HEK293T (cell line): ENCODE results near the gene KCNQ5.

Experiments used
- CTCF ChIA-PET: fragments of 350-600 bp; formaldehyde crosslinking; extraction: SDS; loops from one replicate; lab custom pipeline; 2021; ENCODE audit warnings: antibody characterized with exemption, inconsistent platforms; lab: Yijun Ruan, JAX
- POLR2A ChIA-PET: fragments of 350-600 bp; formaldehyde crosslinking; extraction: SDS; loops from one replicate; lab custom pipeline; 2020; ENCODE audit warnings: antibody characterized with exemption, inconsistent platforms; lab: Yijun Ruan, JAX
- DNase-seq: peaks from one replicate; pipeline ENCODE4 v3.0.0; 2012; ENCODE audit warnings: mixed read lengths; ENCODE audit errors: extremely low spot score
- ARNT ChIP-seq: fragments of 450-650 bp; IDR thresholded peaks from 2 replicates; pipeline ENCODE4 v1.6.1; 2017; ENCODE audit warnings: mild to moderate bottlenecking
- BHLHE40 ChIP-seq: fragments of 450-650 bp; IDR thresholded peaks from 2 replicates; pipeline ENCODE4 v1.6.1; 2016; ENCODE audit warnings: mild to moderate bottlenecking, moderate library complexity, borderline replicate concordance
- CTBP1 ChIP-seq: fragments of 450-650 bp; IDR thresholded peaks from 2 replicates; pipeline ENCODE4 v1.6.1; 2016; ENCODE audit warnings: borderline replicate concordance
- ELF4 ChIP-seq: fragments of 450-650 bp; IDR thresholded peaks from 2 replicates; pipeline ENCODE4 v1.6.1; 2017; ENCODE audit warnings: antibody characterized with exemption
- FOXA1 ChIP-seq: fragments of 450-650 bp; IDR thresholded peaks from 2 replicates; pipeline ENCODE4 v1.6.1; 2016; ENCODE audit warnings: mild to moderate bottlenecking
- FOXK2 ChIP-seq: fragments of 450-650 bp; IDR thresholded peaks from 2 replicates; pipeline ENCODE4 v1.6.1; 2016; ENCODE audit warnings: mild to moderate bottlenecking
- FOXM1 ChIP-seq: fragments of 450-650 bp; IDR thresholded peaks from 2 replicates; pipeline ENCODE4 v1.6.1; 2017; ENCODE audit warnings: mild to moderate bottlenecking, borderline replicate concordance
- HDGF ChIP-seq: fragments of 450-650 bp; IDR thresholded peaks from 2 replicates; pipeline ENCODE4 v1.6.1; 2017; ENCODE audit warnings: antibody characterized with exemption, borderline replicate concordance
- L3MBTL2 ChIP-seq: fragments of 450-650 bp; conservative IDR thresholded peaks from 2 replicates; pipeline ENCODE4 v1.6.1; 2016; ENCODE audit warnings: mild to moderate bottlenecking
- LEF1 ChIP-seq: fragments of 450-650 bp; IDR thresholded peaks from 2 replicates; pipeline ENCODE4 v1.6.1; 2017; ENCODE audit warnings: mild to moderate bottlenecking, borderline replicate concordance
- NFRKB ChIP-seq: fragments of 450-650 bp; IDR thresholded peaks from 2 replicates; pipeline ENCODE4 v1.6.1; 2016; ENCODE audit warnings: mild to moderate bottlenecking, moderate library complexity
- PKNOX1 ChIP-seq: fragments of 450-650 bp; IDR thresholded peaks from 2 replicates; pipeline ENCODE4 v1.6.1; 2016
- SP1 ChIP-seq: fragments of 450-650 bp; IDR thresholded peaks from 2 replicates; pipeline ENCODE4 v1.6.1; 2017
- SUZ12 ChIP-seq: fragments of 450-650 bp; IDR thresholded peaks from 2 replicates; pipeline ENCODE4 v1.6.1; 2016; ENCODE audit warnings: mild to moderate bottlenecking
- TARDBP ChIP-seq: fragments of 450-650 bp; IDR thresholded peaks from 2 replicates; pipeline ENCODE4 v1.6.1; 2016
- ZNF384 ChIP-seq: fragments of 450-650 bp; IDR thresholded peaks from 2 replicates; pipeline ENCODE4 v1.6.1; 2016

KCNQ5 gene

GRCh38 chr6:72720464-72720863 is 98.6 kb downstream of the KCNQ5 start:
- TF ChIP-seq BHLHE40: no peak
- no peak for TF ChIP-seq FOXA1
- TF ChIP-seq FOXM1: no peak
- TF ChIP-seq ARNT: no peak
- no peak for TF ChIP-seq HDGF
- no peak for TF ChIP-seq TARDBP
- TF ChIP-seq L3MBTL2: no peak
- DNase-seq: no peak
- ChIA-PET POLR2A (no interaction called here), CTCF (no interaction called here)

- no peak for DNase-seq
- CTCF ChIA-PET: interaction anchor here (0.7 kb wide), 1 partner anchor 443 kb away, joined by 3 read pairs; no protein-coding TSS in a partner anchor
- POLR2A ChIA-PET: no interaction called here
- TF ChIP-seq ZNF384: no peak
- TF ChIP-seq HDGF: no peak
- no peak for TF ChIP-seq LEF1
- TF ChIP-seq FOXM1: no peak
- no peak for TF ChIP-seq SUZ12
- no peak for TF ChIP-seq ARNT
- TF ChIP-seq NFRKB: no peak
- no peak for TF ChIP-seq L3MBTL2
- TF ChIP-seq FOXA1: no peak
- TF ChIP-seq CTBP1: no peak
- TF ChIP-seq PKNOX1: no peak
- TF ChIP-seq TARDBP: no peak
- no peak for TF ChIP-seq FOXK2
- TF ChIP-seq ELF4: no peak
These were observed 99.5 kb downstream of the KCNQ5 start for GRCh38 chr6:72721346-72721745.

GRCh38 chr6:72724545-72724944 is 102.7 kb downstream of the KCNQ5 start:
- DNase-seq: no peak

GRCh38 chr6:72728706-72729343 is 107.0 kb downstream of the KCNQ5 start:
- DNase-seq: no peak
- ChIA-PET CTCF (no interaction called here), POLR2A (no interaction called here)
- TF ChIP-seq LEF1: no peak
- no peak for TF ChIP-seq PKNOX1
- no peak for TF ChIP-seq ELF4

More at GRCh38 chr6:72724545-72724944, 102.7 kb downstream of the KCNQ5 start:
- TF ChIP-seq HDGF (no peak), BHLHE40 (no peak), L3MBTL2 (no peak), NFRKB (no peak), ELF4 (no peak), ARNT (no peak), FOXK2 (no peak), CTBP1 (no peak), TARDBP (no peak), FOXA1 (no peak)
- ChIA-PET POLR2A (no interaction called here), CTCF (no interaction called here)

GRCh38 chr6:72733045-72733444 is 111.2 kb downstream of the KCNQ5 start:
- TF ChIP-seq L3MBTL2 (no peak), HDGF (no peak), CTBP1 (no peak), NFRKB (no peak), FOXA1 (no peak), SUZ12 (no peak), ELF4 (no peak), FOXM1 (no peak), TARDBP (no peak), BHLHE40 (no peak), ZNF384 (no peak), FOXK2 (no peak), PKNOX1 (no peak), SP1 (no peak)
- CTCF ChIA-PET: no interaction called here
- POLR2A ChIA-PET: no interaction called here
- DNase-seq: no peak

- CTCF ChIA-PET: no interaction called here
- TF ChIP-seq FOXA1: no peak
- no peak for TF ChIP-seq SP1
- TF ChIP-seq CTBP1: no peak
- TF ChIP-seq NFRKB: no peak
- TF ChIP-seq FOXM1: no peak
- no peak for TF ChIP-seq BHLHE40
- no peak for TF ChIP-seq ARNT
- TF ChIP-seq TARDBP: no peak
- TF ChIP-seq L3MBTL2: no peak
- TF ChIP-seq HDGF: no peak
- no peak for TF ChIP-seq LEF1
- no peak for TF ChIP-seq FOXK2
- TF ChIP-seq PKNOX1: no peak
- no peak for TF ChIP-seq ZNF384
- TF ChIP-seq ELF4: no peak
- POLR2A ChIA-PET: no interaction called here
- DNase-seq: no peak
These were observed 116.2 kb downstream of the KCNQ5 start for GRCh38 chr6:72738091-72738490.
